Neuron (in vitro differentiated cells): Measurements from ENCODE around the gene SUFU.
"Not testable (repeated sequence)": the region's sequence is repeated elsewhere in the genome, so short reads cannot be mapped to it uniquely, and the experiment has no call there.

Source experiments
- H2AFZ ChIP-seq: one replicate; pipeline ENCODE4 v1.6.1; 2013; ENCODE audit warnings: low read depth, mild to moderate bottlenecking, inconsistent platforms, low read length, moderate library complexity
- H3K27me3 ChIP-seq: one replicate; pipeline ENCODE4 v1.6.1; 2013; ENCODE audit warnings: low read length; ENCODE audit not compliant: insufficient read depth
- H3K36me3 ChIP-seq: one replicate; pipeline ENCODE4 v1.6.1; 2013; ENCODE audit warnings: low read length; ENCODE audit not compliant: insufficient read depth
- H3K4me1 ChIP-seq: one replicate; pipeline ENCODE4 v1.6.1; 2013; ENCODE audit warnings: low read length; ENCODE audit not compliant: insufficient read depth
- H3K4me3 ChIP-seq: 2 replicates; pipeline ENCODE4 v1.5.1; 2013; ENCODE audit warnings: mild to moderate bottlenecking, low read length, moderate library complexity
- H3K9me3 ChIP-seq: one replicate; pipeline ENCODE4 v1.6.1; 2013; ENCODE audit warnings: low read length

SUFU gene

DNA sequence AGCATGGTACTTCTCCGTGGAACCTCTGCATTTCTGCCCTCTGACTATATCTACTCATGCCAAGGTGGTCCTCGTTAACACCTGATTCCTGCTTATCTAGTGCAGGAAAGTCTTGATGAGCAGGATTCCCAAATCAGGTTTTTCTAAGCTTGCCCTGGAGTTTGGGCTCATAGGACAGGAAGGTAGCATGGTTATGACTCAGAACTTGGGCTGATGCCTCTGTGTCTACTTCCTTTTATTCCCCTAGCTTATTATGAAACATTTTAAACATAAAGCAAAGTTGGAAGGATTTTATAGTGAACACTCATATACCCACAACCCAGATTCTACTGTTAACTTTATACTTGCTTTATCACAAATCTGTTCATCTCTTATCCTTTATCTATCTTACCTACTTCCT, 5.6 kb downstream of the SUFU start:
- no peak overlapping the region for H2AFZ ChIP-seq
- no peaks in the 10 kb centered on the region for H3K27me3 ChIP-seq
- no peak overlapping the region for H3K4me3 ChIP-seq
- H3K4me1 ChIP-seq: peaks cover 11% of the 10 kb centered on the region
- peaks cover 60% of the 10 kb centered on the region for H3K36me3 ChIP-seq
- no peaks in the 10 kb centered on the region for H3K9me3 ChIP-seq

DNA sequence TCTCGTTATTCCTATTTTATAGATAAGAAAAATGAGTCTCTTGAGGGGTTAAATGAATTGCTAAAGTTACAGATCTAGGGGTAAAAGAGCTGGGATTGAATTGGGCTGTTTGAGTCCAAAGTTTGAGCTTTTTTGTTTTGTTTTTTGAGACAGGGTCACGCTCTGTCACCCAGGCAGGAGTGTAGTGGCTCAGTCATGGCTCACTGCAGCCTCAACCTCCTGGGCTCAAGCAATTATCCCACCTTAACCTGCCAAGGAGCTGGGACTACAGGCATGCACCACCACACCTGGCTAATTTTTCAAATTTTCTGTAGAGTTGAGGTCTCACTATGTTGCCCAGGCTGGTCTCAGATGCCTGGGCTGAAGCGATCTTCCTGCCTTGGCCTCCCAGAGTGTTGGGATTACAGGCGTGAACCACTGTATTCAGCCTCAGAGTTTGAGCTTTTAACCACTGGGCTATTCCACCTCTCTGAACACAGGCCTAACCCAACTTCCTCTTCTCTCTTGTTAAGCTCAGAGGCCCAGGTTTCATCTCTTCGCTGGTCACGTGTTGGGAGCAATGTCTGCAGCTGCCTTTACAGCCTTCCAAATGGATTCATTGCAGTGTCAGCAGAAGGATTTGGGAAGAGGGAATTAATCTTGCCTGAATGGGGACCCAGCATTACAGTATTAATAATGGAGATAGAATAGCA, 8.0 kb downstream of the SUFU start:
- Histone ChIP-seq H3K4me3 (no peak overlapping the region), H3K27me3 (no peaks in the 10 kb centered on the region), H3K9me3 (no peaks in the 10 kb centered on the region), H3K4me1 (no peaks in the 10 kb centered on the region), H3K36me3 (peaks cover 68% of the 10 kb centered on the region), H2AFZ (no peak overlapping the region)

DNA sequence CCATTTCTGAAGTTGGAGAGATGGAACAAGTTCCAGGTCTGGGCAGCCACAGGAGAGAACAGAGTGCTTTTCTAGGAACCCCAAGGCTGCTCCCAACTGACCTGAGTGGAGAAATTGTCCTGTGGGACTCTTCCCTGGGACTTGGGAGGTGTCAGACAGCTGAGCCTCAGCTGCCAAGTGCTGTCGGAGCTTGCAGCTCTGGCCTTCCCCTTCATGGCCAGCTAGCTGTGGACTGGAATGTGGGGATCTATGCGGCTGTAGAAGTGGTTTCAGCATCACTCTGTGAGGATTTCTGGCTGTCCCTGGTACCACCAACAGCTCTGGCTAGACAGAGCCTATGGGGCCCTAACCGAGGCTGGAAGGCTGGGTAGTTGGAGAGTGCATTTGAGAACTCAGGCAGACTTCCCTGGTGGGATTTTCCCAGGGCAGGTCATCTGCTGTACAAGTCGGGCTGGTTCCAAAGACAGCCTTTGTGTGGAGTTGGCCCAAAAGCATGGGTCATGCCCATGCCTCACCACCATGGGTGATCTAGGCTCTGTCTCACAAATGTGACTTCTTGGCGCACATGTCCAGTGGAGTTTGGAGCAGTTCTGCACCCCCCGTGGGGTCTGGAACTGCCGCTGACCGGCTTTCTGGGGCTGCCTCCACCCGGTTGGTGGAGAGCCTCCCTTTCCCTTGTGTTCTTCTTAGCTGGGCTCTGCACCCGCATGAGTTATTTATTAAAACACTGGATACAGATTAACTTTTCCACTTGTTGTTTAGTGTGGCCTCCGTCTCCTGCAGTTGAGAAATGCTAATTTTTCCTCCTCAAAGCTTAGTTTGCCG, 10.9 kb downstream of the SUFU start:
- no peaks in the 10 kb centered on the region for H3K9me3 ChIP-seq
- H3K27me3 ChIP-seq: no peaks in the 10 kb centered on the region
- no peak overlapping the region for H3K4me3 ChIP-seq
- peaks cover 51% of the 10 kb centered on the region for H3K36me3 ChIP-seq
- no peaks in the 10 kb centered on the region for H3K4me1 ChIP-seq
- no peak overlapping the region for H2AFZ ChIP-seq

DNA sequence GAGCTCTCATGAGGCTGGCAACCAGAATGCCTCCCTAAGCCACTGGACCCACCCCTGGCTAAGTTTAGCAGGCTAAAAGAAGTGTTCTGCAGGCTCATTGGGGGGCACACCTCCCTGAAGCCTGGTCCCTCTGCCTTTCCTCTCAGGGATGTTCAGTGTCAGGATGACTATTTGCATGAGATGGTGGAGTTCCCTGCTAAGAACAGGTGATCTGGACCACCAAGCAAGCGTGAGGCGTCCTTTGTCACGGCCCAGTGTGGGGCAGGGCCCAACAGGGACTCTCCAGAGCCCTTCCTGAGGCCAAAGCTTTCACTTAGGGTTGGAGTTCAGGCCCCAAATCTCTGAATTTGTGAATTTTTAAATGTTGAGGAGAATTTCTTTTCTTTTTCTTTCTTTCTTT, 12.0 kb downstream of the SUFU start:
- Histone ChIP-seq H3K9me3 (no peaks in the 10 kb centered on the region), H2AFZ (no peak overlapping the region), H3K36me3 (peaks cover 48% of the 10 kb centered on the region), H3K4me3 (no peak overlapping the region), H3K4me1 (no peaks in the 10 kb centered on the region), H3K27me3 (no peaks in the 10 kb centered on the region)

DNA sequence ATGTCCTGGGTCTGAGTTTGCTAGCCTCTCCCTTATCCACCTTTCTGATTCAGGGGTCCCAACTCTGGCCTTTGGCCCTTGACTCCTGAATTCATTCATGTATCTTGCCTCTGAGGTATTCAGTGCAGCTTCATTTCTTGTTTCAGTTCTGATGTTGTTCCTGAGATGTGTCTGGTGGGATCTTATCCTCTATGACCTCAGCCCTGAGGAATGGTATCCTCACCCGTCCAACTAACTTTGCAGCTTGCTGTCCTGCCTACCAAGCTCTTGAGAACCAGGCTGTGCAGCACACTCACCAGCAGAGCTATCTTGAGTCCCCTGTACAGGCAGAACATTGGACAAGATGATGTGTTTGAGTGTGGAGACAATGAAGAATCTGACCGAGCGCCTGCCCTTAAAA, 13.8 kb downstream of the SUFU start:
- Histone ChIP-seq H3K9me3 (no peaks in the 10 kb centered on the region), H2AFZ (no peak overlapping the region), H3K27me3 (no peaks in the 10 kb centered on the region), H3K4me3 (no peak overlapping the region), H3K36me3 (peaks cover 36% of the 10 kb centered on the region), H3K4me1 (no peaks in the 10 kb centered on the region)

DNA sequence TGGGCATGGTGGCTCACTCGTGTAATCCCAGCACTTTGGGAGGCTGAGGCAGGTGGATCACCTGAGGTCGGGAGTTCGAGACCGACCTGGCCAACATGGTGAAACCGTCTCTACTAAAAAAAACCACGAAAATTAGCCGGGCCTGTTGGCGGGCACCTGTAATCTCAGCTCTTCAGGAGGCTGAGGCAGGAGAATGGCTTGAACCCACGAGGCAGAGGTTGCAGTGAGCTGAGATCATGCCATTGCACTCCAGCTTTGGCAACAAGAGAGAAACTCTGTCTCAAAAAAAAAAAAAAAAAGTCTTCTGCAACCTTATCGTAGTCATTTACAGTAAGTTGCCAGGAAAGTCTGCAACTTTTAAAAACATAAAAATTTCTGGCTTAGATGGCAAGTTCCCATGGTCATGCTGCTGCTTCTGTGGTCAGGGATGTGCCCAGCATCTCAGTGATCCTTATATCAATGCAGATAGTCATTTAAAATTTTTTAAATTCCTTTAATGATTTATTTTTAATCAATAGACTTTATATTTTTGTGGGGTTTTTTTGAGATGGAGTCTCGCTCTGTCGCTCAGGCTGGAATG, 15.6 kb downstream of the SUFU start:
- no peaks in the 10 kb centered on the region for H3K4me1 ChIP-seq

DNA sequence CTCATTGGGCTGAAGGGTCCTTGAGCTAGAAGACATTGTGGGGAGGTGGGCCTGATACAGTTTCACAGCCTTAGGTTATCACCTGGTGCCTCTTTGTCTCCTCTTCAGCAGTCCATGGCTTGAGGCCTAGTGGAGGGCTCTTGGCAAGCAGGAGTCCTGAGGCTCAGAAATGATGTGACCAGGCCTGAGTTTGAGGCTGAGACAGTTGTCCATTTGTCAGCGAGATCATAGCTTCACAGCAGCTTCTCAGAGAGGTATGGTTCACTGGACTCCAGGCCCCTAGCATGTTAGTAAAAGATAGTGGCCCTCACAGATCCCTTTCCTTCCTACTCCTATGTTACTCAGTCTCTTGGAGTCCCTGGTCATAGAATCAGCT, 19.1 kb downstream of the SUFU start:
- Histone ChIP-seq H3K27me3 (no peaks in the 10 kb centered on the region), H3K9me3 (no peaks in the 10 kb centered on the region), H3K36me3 (peaks cover 31% of the 10 kb centered on the region), H2AFZ (no peak overlapping the region), H3K4me3 (no peak overlapping the region), H3K4me1 (no peaks in the 10 kb centered on the region)

More for the DNA sequence above, 15.6 kb downstream of the SUFU start:
- Histone ChIP-seq H2AFZ (no peak overlapping the region), H3K36me3 (peaks cover 33% of the 10 kb centered on the region), H3K27me3 (no peaks in the 10 kb centered on the region), H3K9me3 (no peaks in the 10 kb centered on the region), H3K4me3 (no peak overlapping the region)

DNA sequence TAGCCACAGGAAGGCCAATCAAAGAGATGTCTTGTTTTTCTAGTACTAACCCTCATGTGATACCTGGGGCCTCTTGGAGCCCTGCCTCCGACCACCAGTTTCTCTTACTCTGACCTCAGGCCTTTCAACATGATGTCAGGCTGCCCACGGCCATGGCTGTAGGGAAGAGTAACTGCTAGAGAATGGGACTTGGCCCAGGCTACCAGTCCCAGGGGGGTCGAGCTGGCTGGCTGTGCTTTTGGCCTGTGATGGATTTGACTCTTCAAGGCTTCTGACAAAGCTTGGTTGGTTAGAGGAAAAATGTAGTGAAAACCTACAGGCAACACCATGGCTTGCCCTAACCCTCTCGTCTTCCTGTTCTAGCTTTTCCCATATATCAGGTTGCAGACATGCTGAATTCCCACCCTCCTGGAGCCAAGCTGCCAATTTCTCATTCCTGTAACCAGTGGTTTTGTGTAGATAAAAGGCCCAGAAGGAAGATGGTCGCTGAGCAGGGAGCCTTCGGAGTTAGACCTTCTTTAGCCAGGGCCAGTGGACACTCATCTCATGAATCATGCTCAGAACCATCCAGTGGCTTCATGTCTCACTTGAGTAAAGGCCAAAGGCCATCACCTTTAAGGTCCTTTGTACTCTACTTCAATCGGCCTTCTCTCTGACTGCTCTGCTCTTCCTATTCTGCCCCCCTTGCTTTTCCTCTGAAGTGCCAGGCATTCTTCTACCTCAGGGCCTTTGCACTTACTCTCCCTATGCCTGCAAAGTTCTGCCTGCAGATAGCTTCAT, 19.7 kb downstream of the SUFU start:
- no peaks in the 10 kb centered on the region for H3K4me1 ChIP-seq
- peaks cover 31% of the 10 kb centered on the region for H3K36me3 ChIP-seq
- H3K9me3 ChIP-seq: no peaks in the 10 kb centered on the region
- H3K27me3 ChIP-seq: no peaks in the 10 kb centered on the region
- no peak overlapping the region for H3K4me3 ChIP-seq
- no peak overlapping the region for H2AFZ ChIP-seq

DNA sequence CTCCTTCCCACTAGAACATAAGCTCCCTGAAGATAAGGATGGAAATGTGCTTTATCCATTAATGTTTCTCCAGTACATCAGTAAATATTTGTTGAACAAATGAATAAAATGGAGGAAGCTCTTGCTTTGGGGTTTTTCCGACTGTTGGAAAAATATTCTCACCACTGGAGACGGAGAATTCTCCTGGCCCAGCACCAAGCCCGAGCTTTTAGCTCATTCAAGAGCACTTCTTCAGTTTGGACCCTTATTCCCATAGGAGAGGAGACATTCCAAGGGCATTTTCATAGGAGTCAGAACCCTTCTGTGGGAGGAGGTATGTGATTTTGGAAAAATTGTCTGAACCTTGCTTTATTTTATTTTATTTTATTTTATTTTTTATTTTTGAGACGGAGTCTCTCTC, 21.0 kb downstream of the SUFU start:
- no peaks in the 10 kb centered on the region for H3K4me1 ChIP-seq
- H3K36me3 ChIP-seq: peaks cover 31% of the 10 kb centered on the region
- no peak overlapping the region for H2AFZ ChIP-seq
- no peak overlapping the region for H3K4me3 ChIP-seq
- H3K9me3 ChIP-seq: no peaks in the 10 kb centered on the region
- no peaks in the 10 kb centered on the region for H3K27me3 ChIP-seq

DNA sequence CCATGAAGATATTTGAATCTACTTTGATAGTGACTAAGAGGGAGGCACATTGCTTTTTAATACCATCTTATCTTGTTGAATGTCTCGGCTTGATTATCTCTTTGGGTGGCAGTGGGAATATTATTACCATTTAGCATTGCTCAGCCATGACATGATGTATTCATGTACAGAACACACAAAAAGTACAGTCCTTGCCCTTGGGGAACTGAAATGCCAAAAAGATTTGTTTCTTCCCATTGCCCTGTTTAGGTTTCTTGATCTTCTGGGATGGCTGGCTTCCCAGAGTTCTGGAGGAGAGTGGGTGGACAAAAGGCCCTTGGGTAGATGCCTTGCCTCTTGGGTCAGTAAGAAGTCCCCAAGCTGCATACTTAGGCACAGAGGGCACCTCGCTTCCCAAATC, 23.8 kb downstream of the SUFU start:
- no peaks in the 10 kb centered on the region for H3K9me3 ChIP-seq
- H3K36me3 ChIP-seq: peaks cover 33% of the 10 kb centered on the region
- H3K4me3 ChIP-seq: no peak overlapping the region
- H3K4me1 ChIP-seq: no peaks in the 10 kb centered on the region
- no peaks in the 10 kb centered on the region for H3K27me3 ChIP-seq
- H2AFZ ChIP-seq: no peak overlapping the region

DNA sequence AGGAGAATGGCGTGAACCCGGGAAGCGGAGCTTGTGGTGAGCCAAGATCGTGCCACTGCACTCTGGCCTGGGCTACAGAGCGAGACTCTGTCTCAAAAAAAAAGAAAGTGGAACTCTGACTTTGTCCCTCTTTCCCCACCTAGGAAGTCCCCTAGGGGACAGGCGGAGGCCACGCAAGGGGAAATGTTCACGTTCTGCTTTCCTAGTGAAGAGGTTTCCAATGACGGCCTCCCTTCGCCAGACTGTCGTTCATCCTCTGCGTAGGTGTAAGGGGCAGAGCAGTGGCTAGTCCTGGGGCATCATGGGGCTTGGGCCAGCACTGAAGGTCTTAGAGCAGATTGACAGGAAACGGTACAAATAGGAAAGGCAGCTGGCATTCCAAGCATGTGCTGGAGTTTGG, 30.6 kb downstream of the SUFU start:
- Histone ChIP-seq H3K9me3 (peaks cover 2% of the 10 kb centered on the region), H3K4me3 (no peak overlapping the region), H3K4me1 (no peaks in the 10 kb centered on the region), H3K36me3 (peaks cover 16% of the 10 kb centered on the region), H3K27me3 (no peaks in the 10 kb centered on the region), H2AFZ (no peak overlapping the region)

DNA sequence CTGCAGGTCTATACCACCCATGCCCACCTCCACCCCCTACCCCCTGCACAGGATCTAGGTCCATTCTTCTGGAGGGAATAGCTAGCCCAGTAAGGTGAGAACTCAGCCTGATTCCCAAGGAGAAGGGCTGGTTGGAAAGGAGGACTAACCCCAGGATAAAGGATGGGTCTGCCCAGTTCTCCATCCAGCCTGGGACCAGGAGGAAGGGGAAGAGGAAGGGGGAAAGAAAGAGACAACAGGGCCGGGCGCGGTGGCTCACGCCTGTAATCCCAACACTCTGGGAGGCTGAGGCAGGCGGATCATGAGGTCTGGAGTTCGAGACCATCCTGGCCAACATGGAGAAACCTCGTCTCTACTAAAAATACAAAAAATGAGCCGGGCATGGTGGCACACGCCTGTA, 31.2 kb downstream of the SUFU start:
- H3K4me3 ChIP-seq, H3K4me1 ChIP-seq, H2AFZ ChIP-seq, H3K9me3 ChIP-seq, H3K27me3 ChIP-seq: not testable (repeated sequence)
- H3K36me3 ChIP-seq: peaks cover 16% of the 10 kb centered on the region
